ENCODE measurements around the gene CSNK1G2.
A peak's percentile ranks its signal among the peaks of the same experiment; 100 is the strongest.
"Not testable (repeated sequence)": the region's sequence is repeated elsewhere in the genome, so short reads cannot be mapped to it uniquely, and the experiment has no call there.

CSNK1G2 gene

GRCh38 chr19:1984357-1984756 is 43.4 kb downstream of the CSNK1G2 start:
- TF ChIP-seq, protein P1, sequence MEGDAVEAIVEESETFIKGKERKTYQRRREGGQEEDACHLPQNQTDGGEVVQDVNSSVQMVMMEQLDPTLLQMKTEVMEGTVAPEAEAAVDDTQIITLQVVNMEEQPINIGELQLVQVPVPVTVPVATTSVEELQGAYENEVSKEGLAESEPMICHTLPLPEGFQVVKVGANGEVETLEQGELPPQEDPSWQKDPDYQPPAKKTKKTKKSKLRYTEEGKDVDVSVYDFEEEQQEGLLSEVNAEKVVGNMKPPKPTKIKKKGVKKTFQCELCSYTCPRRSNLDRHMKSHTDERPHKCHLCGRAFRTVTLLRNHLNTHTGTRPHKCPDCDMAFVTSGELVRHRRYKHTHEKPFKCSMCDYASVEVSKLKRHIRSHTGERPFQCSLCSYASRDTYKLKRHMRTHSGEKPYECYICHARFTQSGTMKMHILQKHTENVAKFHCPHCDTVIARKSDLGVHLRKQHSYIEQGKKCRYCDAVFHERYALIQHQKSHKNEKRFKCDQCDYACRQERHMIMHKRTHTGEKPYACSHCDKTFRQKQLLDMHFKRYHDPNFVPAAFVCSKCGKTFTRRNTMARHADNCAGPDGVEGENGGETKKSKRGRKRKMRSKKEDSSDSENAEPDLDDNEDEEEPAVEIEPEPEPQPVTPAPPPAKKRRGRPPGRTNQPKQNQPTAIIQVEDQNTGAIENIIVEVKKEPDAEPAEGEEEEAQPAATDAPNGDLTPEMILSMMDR (IDR thresholded peaks at IDR 0.05), result no peak
- no peak overlapping the region for H3K27ac ChIP-seq
- H3K36me3 ChIP-seq, result peaks cover 95% of the 10 kb centered on the region
- no peaks in the 10 kb centered on the region for H3K27me3 ChIP-seq
- no peaks in the 10 kb centered on the region for H3K9me3 ChIP-seq
- no peak overlapping the region for H3K4me3 ChIP-seq (ENCODE audit: low read depth in 1 of 2, low read length in 1 of 2)
- H3K4me1 ChIP-seq (ENCODE audit: control insufficient read depth in 1 of 2, insufficient read depth in 1 of 2, low read depth in 1 of 2, low read length in 1 of 2), result no peaks in the 10 kb centered on the region

DNA sequence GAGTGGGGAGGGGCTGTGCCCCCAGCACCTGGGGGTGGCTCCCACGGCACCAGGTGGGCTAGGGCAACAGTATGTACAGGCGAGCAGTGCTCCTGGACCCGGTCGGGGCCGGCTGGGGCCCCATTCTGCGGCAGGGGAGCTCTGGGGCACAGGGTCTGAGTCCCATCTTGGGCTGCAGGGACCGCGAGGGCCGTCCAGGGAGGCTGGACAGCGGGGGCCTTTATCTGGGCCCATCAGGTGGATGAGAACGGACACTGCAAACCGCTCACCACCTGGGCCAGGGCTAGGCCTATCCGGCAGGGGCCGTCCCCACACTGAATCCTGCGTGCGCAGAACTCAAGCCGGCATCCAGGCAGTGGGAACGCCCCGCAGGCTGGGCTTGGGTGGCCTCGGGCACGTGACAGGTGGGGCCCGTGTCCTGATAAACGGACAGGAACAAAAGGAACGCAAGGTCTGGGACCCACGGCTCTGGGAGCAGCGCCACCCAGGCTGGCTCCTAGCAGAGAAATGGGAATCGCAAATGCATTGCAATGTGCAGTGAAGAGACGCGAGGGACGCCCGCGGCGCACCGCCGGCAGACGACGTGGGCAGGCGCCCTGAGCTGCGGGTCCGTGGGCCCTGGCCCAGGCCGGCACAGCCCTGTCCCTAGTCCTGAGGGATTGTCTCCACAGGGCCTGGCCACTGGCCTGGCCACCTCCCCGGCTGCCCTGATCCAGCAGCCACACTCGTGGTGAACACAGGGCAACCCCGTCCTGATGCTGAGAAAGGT is 44.8 kb downstream of the CSNK1G2 start:
- Histone ChIP-seq H3K4me3 (ENCODE audit: low read depth in 1 of 2, low read length in 1 of 2) (no peak overlapping the region), H3K27me3 (no peaks in the 10 kb centered on the region), H3K27ac (no peak overlapping the region), H3K4me1 (ENCODE audit: control insufficient read depth in 1 of 2, insufficient read depth in 1 of 2, low read depth in 1 of 2, low read length in 1 of 2) (no peaks in the 10 kb centered on the region), H3K36me3 (peaks cover 95% of the 10 kb centered on the region), H3K9me3 (no peaks in the 10 kb centered on the region)
- TF ChIP-seq, protein P1 (IDR thresholded peaks at IDR 0.05), result no peak

GRCh38 chr19:1986357-1987162 is 45.6 kb downstream of the CSNK1G2 start:
- peaks cover 95% of the 10 kb centered on the region for H3K36me3 ChIP-seq
- H3K9me3 ChIP-seq, result no peaks in the 10 kb centered on the region
- no peaks in the 10 kb centered on the region for H3K27me3 ChIP-seq
- H3K4me1 ChIP-seq (ENCODE audit: control insufficient read depth in 1 of 2, insufficient read depth in 1 of 2, low read depth in 1 of 2, low read length in 1 of 2), result no peaks in the 10 kb centered on the region
- TF ChIP-seq, protein P1 (IDR thresholded peaks at IDR 0.05), result no peak
- H3K4me3 ChIP-seq (ENCODE audit: low read depth in 1 of 2, low read length in 1 of 2), result no peak overlapping the region
- no peak overlapping the region for H3K27ac ChIP-seq

DNA sequence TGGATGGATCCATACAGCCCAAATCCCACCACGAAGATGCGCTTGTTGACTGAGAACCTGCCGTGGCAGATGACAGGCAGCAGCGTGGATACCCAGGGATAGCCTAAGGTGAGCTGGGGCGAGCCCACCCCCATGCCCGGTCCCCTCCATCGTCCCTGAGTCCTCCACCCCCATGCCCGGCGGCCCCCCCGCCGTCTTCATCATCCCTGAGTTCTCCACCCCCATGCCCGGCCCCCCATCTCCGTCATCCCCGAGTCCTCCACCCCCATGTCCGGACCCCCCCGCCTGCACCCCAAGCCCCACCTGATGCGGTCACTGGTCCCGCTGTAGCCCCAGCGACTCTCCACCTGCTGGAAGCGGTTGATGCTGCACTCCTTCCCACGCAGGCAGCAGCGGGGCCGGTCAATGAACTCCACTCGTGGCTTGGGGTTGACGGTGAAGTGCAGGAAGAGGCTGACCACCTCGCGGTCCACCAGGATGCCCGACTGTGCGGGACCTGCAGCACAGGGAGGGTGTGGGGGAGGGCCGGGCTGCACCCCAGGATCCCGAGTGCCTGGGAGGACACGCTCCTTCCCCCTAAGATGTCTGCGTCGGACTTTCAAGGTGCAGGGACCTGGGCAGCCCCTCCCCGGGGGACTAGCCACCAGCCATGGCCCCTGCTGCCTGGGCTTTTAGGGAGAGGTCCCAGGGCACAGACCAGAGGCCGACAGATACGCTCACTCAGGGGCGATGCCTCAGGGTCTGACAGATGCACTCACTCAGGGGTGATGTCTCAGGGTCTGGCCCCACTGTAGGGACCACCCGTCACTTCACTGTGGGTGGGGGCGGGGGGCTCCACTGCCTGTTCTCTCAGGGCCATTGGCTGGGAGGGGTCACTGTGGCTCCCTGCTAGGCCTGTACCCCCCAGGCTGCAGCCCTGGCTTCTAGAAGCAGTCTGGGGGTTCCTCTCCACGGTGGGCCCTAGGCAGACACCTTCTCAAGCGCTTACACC is 46.5 kb downstream of the CSNK1G2 start:
- TF ChIP-seq, protein P1 (IDR thresholded peaks at IDR 0.05), result no peak
- no peak overlapping the region for H3K27ac ChIP-seq
- H3K4me1 ChIP-seq (ENCODE audit: control insufficient read depth in 1 of 2, insufficient read depth in 1 of 2, low read depth in 1 of 2, low read length in 1 of 2), result no peaks in the 10 kb centered on the region
- H3K9me3 ChIP-seq, result no peaks in the 10 kb centered on the region
- no peaks in the 10 kb centered on the region for H3K27me3 ChIP-seq
- H3K36me3 ChIP-seq, result peaks cover 86% of the 10 kb centered on the region
- no peak overlapping the region for H3K4me3 ChIP-seq (ENCODE audit: low read depth in 1 of 2, low read length in 1 of 2)

DNA sequence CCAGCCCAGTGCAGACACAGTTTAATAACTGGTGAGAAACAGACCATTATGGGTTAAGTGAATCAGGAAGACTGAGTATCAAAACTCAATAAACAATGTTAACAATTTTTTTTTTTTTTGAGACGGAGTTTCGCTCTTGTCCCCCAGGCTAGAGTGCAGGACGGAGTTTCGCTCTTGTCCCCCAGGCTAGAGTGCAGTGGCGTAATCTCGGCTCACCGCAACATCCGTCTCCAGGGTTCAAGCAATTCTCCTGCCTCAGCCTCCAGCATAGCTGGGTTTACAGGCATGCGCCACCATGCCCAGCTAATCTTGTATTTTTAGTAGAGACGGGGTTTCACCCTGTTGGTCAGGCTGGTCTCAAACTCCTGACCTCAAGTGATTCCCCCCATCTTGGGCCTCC is 47.5 kb downstream of the CSNK1G2 start:
- not testable (repeated sequence) for H3K4me1 ChIP-seq (ENCODE audit: control insufficient read depth in 1 of 2, insufficient read depth in 1 of 2, low read depth in 1 of 2, low read length in 1 of 2); H3K27me3 ChIP-seq; H3K9me3 ChIP-seq; H3K4me3 ChIP-seq (ENCODE audit: low read depth in 1 of 2, low read length in 1 of 2)
- peaks cover 78% of the 10 kb centered on the region for H3K36me3 ChIP-seq
- peak overlapping the region; percentile 18 for H3K27ac ChIP-seq

All from neutrophil (primary cell).